ENCODE results near the gene TRIO.

The TRIO gene

GRCh38 chr5:14212838-14213237 lies 69.7 kb downstream of the TRIO start:
- no peak for DNase-seq

- no peak for DNase-seq
Observed at GRCh38 chr5:14213253-14213652, 70.1 kb downstream of the TRIO start.

GRCh38 chr5:14213813-14214585 lies 70.9 kb downstream of the TRIO start:
- DNase-seq = no peak

GRCh38 chr5:14215901-14216300 lies 72.8 kb downstream of the TRIO start:
- no peak for DNase-seq

GRCh38 chr5:14216372-14216771 lies 73.2 kb downstream of the TRIO start:
- no peak for DNase-seq

- DNase-seq = no peak
Observed at GRCh38 chr5:14216902-14217301, 73.8 kb downstream of the TRIO start.

- DNase-seq = no peak
Observed at GRCh38 chr5:14217587-14217986, 74.4 kb downstream of the TRIO start.

- DNase-seq = no peak
Observed at GRCh38 chr5:14218011-14218410, 74.9 kb downstream of the TRIO start.

- DNase-seq = no peak
Observed at GRCh38 chr5:14218480-14218879, 75.3 kb downstream of the TRIO start.

GRCh38 chr5:14218897-14219573 lies 75.9 kb downstream of the TRIO start:
- no peak for DNase-seq

- no peak for DNase-seq
Observed at GRCh38 chr5:14219800-14220512, 76.8 kb downstream of the TRIO start.

GRCh38 chr5:14220642-14221041 lies 77.5 kb downstream of the TRIO start:
- no peak for DNase-seq

GRCh38 chr5:14221732-14222131 lies 78.6 kb downstream of the TRIO start:
- DNase-seq = no peak

GRCh38 chr5:14222206-14222605 lies 79.1 kb downstream of the TRIO start:
- no peak for DNase-seq

- DNase-seq = no peak
Observed at GRCh38 chr5:14223372-14223771, 80.2 kb downstream of the TRIO start.

- no peak for DNase-seq
Observed at GRCh38 chr5:14225173-14225834, 82.2 kb downstream of the TRIO start.

- DNase-seq = no peak
Observed at GRCh38 chr5:14226149-14226548, 83.0 kb downstream of the TRIO start.

- no peak for DNase-seq
Observed at GRCh38 chr5:14226554-14226953, 83.4 kb downstream of the TRIO start.

GRCh38 chr5:14226992-14227391 lies 83.8 kb downstream of the TRIO start:
- DNase-seq = no peak

- no peak for DNase-seq
Observed at GRCh38 chr5:14227513-14227912, 84.4 kb downstream of the TRIO start.

- DNase-seq = no peak
Observed at GRCh38 chr5:14228219-14228618, 85.1 kb downstream of the TRIO start.

GRCh38 chr5:14229181-14229580 lies 86.0 kb downstream of the TRIO start:
- DNase-seq = no peak

- DNase-seq = no peak
Observed at GRCh38 chr5:14229734-14230133, 86.6 kb downstream of the TRIO start.

Data from NCI-H1105 (cell line).